Osteoblast (primary cell): ENCODE results near the gene TOR1A. TPM values are rescaled to one million over a fixed set of nuclear protein-coding genes. Genes with fewer than 3 reads are reported as not detected.

Experiments
- DNase-seq: peaks from one replicate; pipeline ENCODE4 v3.0.0; 2011; ENCODE audit warnings: low spot score, mixed read lengths; ENCODE audit not compliant: insufficient read length; ENCODE audit errors: missing footprints
- H2AFZ ChIP-seq: 2 replicates; pipeline ENCODE4 v1.6.0; 2011; ENCODE audit warnings: mild to moderate bottlenecking, low read length
- H3K27ac ChIP-seq: 2 replicates; pipeline ENCODE4 v1.5.1; 2011; ENCODE audit warnings: mild to moderate bottlenecking, low read depth, low read length, moderate library complexity
- H3K27me3 ChIP-seq: 2 replicates; pipeline ENCODE4 v1.6.0; 2012; ENCODE audit warnings: mild to moderate bottlenecking, control low read depth, inconsistent platforms, low read length, moderate library complexity; ENCODE audit not compliant: insufficient read depth
- H3K36me3 ChIP-seq: 2 replicates; pipeline ENCODE4 v1.5.1; 2011; ENCODE audit warnings: mild to moderate bottlenecking, low read length, control low read depth, moderate library complexity; ENCODE audit not compliant: insufficient read depth
- H3K4me1 ChIP-seq: 2 replicates; pipeline ENCODE4 v1.5.1; 2011; ENCODE audit warnings: mild to moderate bottlenecking, low read length, control low read depth, moderate library complexity; ENCODE audit not compliant: insufficient read depth
- H3K4me2 ChIP-seq: 2 replicates; pipeline ENCODE4 v1.6.0; 2011; ENCODE audit warnings: mild to moderate bottlenecking, low read length; ENCODE audit not compliant: insufficient read depth
- H3K4me3 ChIP-seq: fragments of 200-600 bp; sonication (generic); 3 replicates; pipeline ENCODE4 v1.5.1; 2012; ENCODE audit warnings: mild to moderate bottlenecking, low read length, inconsistent platforms; ENCODE audit not compliant: insufficient read depth
- H3K79me2 ChIP-seq: 2 replicates; pipeline ENCODE4 v1.6.0; 2012; ENCODE audit warnings: mild to moderate bottlenecking, low read length, control low read depth, inconsistent platforms; ENCODE audit not compliant: insufficient read depth
- H3K9me3 ChIP-seq: 2 replicates; pipeline ENCODE4 v1.5.1; 2011; ENCODE audit warnings: low read depth, low read length, control low read depth
- H4K20me1 ChIP-seq: 2 replicates; pipeline ENCODE4 v1.6.0; 2012; ENCODE audit warnings: mild to moderate bottlenecking, low read length, control low read depth; ENCODE audit not compliant: insufficient read depth
- CTCF ChIP-seq: IDR thresholded peaks from 2 replicates; pipeline ENCODE4 v1.5.1; 2011; ENCODE audit warnings: mild to moderate bottlenecking, low read depth, low read length, moderate library complexity; ENCODE audit errors: extremely low read depth
- total RNA-seq: library from RNA; depleted of rRNA; stranded (reverse); fragments of >200 nt; gene quantifications from 2 replicates; pipeline ENCODE4 v1.2.3, GENCODE V29; 2012

TOR1A gene
- total RNA-seq, 1 donor, result 52.1 TPM

GRCh38 chr9:129868872-129869486 is 45.0 kb upstream of the TOR1A start:
- Histone ChIP-seq H2AFZ (no peak overlapping the region), H4K20me1 (no peaks in the 10 kb centered on the region), H3K36me3 (peaks cover 28% of the 10 kb centered on the region), H3K9me3 (no peaks in the 10 kb centered on the region), H3K27ac (no peak overlapping the region), H3K79me2 (no peaks in the 10 kb centered on the region), H3K4me3 (no peak overlapping the region), H3K4me1 (no peaks in the 10 kb centered on the region), H3K4me2 (no peak overlapping the region), H3K27me3 (no peaks in the 10 kb centered on the region)
- DNase-seq, result peak; percentile 74
- no peak for TF ChIP-seq CTCF

GRCh38 chr9:129868023-129868871 is 44.3 kb upstream of the TOR1A start:
- no peaks in the 10 kb centered on the region for H4K20me1 ChIP-seq
- no peak overlapping the region for H3K4me2 ChIP-seq
- H3K4me1 ChIP-seq, result no peaks in the 10 kb centered on the region
- TF ChIP-seq CTCF, result no peak
- no peaks in the 10 kb centered on the region for H3K9me3 ChIP-seq
- peaks cover 25% of the 10 kb centered on the region for H3K36me3 ChIP-seq
- no peak overlapping the region for H3K27ac ChIP-seq
- H3K79me2 ChIP-seq, result no peaks in the 10 kb centered on the region
- DNase-seq, result peak; percentile 57
- no peak overlapping the region for H2AFZ ChIP-seq
- H3K4me3 ChIP-seq, result no peak overlapping the region
- H3K27me3 ChIP-seq, result no peaks in the 10 kb centered on the region

DNA sequence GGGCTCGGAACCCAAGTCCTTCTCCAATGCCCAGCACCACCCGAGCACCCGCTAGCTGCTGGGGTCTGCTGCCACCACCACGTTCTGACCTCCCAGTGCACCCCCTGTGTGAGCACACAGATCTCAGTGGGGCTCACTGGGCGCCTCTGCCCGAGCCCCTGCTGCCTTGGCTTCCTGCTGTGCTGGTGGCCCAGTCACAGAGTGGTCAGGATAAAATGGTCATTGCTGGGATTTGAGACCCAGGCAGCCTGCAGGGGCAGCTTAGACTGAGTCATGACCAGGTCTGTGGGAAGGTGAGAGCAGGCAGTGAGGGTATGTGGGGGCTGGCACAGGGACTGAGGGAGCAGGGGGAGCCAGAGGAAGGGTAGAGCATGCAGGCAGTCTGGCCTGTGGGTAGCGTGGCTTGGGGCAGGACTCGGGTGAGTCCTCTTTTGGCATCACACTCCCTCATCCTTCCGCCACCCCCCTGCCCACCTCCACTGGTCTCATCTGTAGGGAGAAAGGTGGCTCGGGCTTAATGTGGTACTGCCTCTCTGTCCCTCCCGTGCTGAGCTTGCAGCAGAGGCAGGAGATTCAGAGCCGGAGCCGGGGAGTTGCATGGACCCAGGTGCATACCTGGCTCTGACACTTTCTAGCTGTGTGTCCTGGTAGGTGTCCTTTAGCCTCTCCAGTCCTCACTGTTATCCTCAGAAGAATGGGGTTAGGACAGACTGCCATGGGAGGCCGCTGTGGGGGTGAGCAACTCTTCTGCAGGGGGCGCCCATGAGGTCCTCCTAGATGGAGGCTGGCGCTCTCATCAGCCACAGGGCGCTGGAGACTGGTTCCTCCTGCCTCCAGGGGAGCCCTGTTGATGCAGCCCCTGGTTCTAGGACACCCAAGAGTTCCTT is 43.4 kb upstream of the TOR1A start:
- peak; percentile 75 for DNase-seq
- Histone ChIP-seq H3K36me3 (peaks cover 27% of the 10 kb centered on the region), H3K9me3 (no peaks in the 10 kb centered on the region), H3K4me1 (no peaks in the 10 kb centered on the region), H3K27me3 (no peaks in the 10 kb centered on the region), H3K27ac (no peak overlapping the region), H4K20me1 (no peaks in the 10 kb centered on the region), H3K4me3 (no peak overlapping the region), H3K4me2 (no peak overlapping the region), H3K79me2 (no peaks in the 10 kb centered on the region), H2AFZ (no peak overlapping the region)
- TF ChIP-seq CTCF, result no peak
